ENCODE results near the gene CDH4. TPM values are rescaled to one million over a fixed set of nuclear protein-coding genes. Genes with fewer than 3 reads are reported as not detected.

The CDH4 gene
- total RNA-seq, 1 donor from 2014 or later, result 12.1 TPM

DNA sequence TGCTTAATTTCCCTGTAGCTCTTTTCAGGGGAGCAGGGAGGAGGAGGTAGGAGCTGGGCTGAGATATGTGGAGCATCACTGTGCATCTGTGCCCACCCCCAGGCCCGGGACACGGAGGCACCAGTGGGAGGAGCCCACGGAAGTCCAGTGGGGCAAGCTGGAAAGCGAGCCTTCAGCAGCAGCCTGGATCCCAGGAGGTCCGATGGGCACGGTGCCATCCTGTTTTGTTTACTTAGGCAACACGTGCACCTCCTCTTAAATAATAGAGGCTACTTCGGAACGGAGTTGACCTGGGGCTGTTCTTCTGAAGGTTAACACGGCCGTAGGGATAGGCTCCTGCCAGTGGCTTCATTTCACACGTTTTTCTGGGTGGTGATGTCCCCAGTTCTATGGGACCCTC lies 51.6 kb downstream of the CDH4 start:
- H3K27me3 ChIP-seq (ENCODE audit: control insufficient read depth, insufficient read depth, low read length), result no peaks in the 10 kb centered on the region
- DNase-seq (ENCODE audit: low read depth) (no peak), FAIRE-seq (no peak)
- H3K36me3 ChIP-seq (ENCODE audit: control insufficient read depth, insufficient read depth, low read length), result no peaks in the 10 kb centered on the region
- TF ChIP-seq, protein P1, sequence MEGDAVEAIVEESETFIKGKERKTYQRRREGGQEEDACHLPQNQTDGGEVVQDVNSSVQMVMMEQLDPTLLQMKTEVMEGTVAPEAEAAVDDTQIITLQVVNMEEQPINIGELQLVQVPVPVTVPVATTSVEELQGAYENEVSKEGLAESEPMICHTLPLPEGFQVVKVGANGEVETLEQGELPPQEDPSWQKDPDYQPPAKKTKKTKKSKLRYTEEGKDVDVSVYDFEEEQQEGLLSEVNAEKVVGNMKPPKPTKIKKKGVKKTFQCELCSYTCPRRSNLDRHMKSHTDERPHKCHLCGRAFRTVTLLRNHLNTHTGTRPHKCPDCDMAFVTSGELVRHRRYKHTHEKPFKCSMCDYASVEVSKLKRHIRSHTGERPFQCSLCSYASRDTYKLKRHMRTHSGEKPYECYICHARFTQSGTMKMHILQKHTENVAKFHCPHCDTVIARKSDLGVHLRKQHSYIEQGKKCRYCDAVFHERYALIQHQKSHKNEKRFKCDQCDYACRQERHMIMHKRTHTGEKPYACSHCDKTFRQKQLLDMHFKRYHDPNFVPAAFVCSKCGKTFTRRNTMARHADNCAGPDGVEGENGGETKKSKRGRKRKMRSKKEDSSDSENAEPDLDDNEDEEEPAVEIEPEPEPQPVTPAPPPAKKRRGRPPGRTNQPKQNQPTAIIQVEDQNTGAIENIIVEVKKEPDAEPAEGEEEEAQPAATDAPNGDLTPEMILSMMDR (IDR thresholded peaks at IDR 0.05; ENCODE audit: insufficient read depth, low read length, severe bottlenecking), result no peak
- no peak overlapping the region for H3K4me3 ChIP-seq (ENCODE audit: low read depth, low read length)

- Histone ChIP-seq H3K4me3 (ENCODE audit: low read depth, low read length) (no peak overlapping the region), H3K27me3 (ENCODE audit: control insufficient read depth, insufficient read depth, low read length) (no peaks in the 10 kb centered on the region), H3K36me3 (ENCODE audit: control insufficient read depth, insufficient read depth, low read length) (no peaks in the 10 kb centered on the region)
- DNase-seq (ENCODE audit: low read depth), result no peak
- peak; percentile 98 for FAIRE-seq
- TF ChIP-seq, protein P1 (IDR thresholded peaks at IDR 0.05; ENCODE audit: insufficient read depth, low read length, severe bottlenecking), result no peak
Observed at GRCh38 chr20:61304750-61305149, 52.7 kb downstream of the CDH4 start.

DNA sequence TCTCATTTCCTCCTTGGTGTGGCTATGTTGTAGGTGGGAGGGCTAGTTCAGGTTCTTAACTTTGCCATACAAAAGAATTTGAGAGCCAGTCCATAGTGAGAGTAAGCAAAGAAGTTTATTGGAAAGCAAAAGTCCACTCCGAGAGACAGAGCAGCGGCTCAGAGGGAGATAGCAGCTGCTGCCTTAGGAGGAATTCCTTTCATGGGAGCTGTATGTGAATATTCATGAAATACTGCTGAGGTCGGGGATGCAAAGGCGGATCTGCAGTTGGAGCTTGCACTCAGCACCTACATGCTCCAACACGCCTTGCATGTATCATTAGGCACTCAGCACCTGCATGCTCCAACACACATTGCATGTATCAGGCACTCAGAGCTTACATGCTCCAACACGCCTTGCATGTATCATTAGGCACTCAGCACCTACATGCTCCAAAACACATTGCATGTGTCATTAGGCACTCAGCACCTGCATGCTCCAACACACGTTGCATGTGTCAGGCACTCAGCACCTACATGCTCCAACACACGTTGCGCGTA lies 54.9 kb downstream of the CDH4 start:
- no peaks in the 10 kb centered on the region for H3K27me3 ChIP-seq (ENCODE audit: control insufficient read depth, insufficient read depth, low read length)
- peak; percentile 52 for DNase-seq (ENCODE audit: low read depth)
- no peaks in the 10 kb centered on the region for H3K36me3 ChIP-seq (ENCODE audit: control insufficient read depth, insufficient read depth, low read length)
- FAIRE-seq, result peak; percentile 97
- H3K4me3 ChIP-seq (ENCODE audit: low read depth, low read length), result no peak overlapping the region
- TF ChIP-seq, protein P1 (IDR thresholded peaks at IDR 0.05; ENCODE audit: insufficient read depth, low read length, severe bottlenecking), result no peak

GRCh38 chr20:61307686-61308476 lies 55.8 kb downstream of the CDH4 start:
- TF ChIP-seq, protein P1 (IDR thresholded peaks at IDR 0.05; ENCODE audit: insufficient read depth, low read length, severe bottlenecking), result no peak
- FAIRE-seq, result no peak

DNA sequence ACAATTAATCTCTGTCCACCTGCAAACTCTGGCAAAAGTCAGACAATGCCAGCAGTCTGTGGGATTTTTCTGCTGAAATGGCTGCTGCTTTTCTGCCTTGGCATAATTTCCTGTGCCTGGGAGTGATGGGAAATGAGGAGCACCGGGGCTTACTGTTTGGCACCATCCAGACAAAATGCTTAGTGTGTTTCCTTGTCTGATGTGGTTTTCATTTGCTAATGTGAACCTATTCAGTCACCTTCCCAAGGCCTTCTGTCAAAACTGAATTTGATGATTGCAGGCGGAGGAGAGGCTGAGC lies 56.4 kb downstream of the CDH4 start:
- H3K27me3 ChIP-seq (ENCODE audit: control insufficient read depth, insufficient read depth, low read length), result no peaks in the 10 kb centered on the region
- FAIRE-seq, result no peak
- DNase-seq (ENCODE audit: low read depth), result no peak

More at GRCh38 chr20:61307686-61308476, 55.8 kb downstream of the CDH4 start:
- no peak overlapping the region for H3K4me3 ChIP-seq (ENCODE audit: low read depth, low read length)
- no peak for DNase-seq (ENCODE audit: low read depth)
- no peaks in the 10 kb centered on the region for H3K36me3 ChIP-seq (ENCODE audit: control insufficient read depth, insufficient read depth, low read length)
- no peaks in the 10 kb centered on the region for H3K27me3 ChIP-seq (ENCODE audit: control insufficient read depth, insufficient read depth, low read length)

More for the DNA sequence above, 56.4 kb downstream of the CDH4 start:
- Histone ChIP-seq H3K36me3 (ENCODE audit: control insufficient read depth, insufficient read depth, low read length) (no peaks in the 10 kb centered on the region), H3K4me3 (ENCODE audit: low read depth, low read length) (no peak overlapping the region)
- TF ChIP-seq, protein P1 (IDR thresholded peaks at IDR 0.05; ENCODE audit: insufficient read depth, low read length, severe bottlenecking), result no peak
